ENCODE data around the gene RHOBTB3.
"Not testable (repeated sequence)": the region's sequence is repeated elsewhere in the genome, so short reads cannot be mapped to it uniquely, and the experiment has no call there.

Gene RHOBTB3

DNA sequence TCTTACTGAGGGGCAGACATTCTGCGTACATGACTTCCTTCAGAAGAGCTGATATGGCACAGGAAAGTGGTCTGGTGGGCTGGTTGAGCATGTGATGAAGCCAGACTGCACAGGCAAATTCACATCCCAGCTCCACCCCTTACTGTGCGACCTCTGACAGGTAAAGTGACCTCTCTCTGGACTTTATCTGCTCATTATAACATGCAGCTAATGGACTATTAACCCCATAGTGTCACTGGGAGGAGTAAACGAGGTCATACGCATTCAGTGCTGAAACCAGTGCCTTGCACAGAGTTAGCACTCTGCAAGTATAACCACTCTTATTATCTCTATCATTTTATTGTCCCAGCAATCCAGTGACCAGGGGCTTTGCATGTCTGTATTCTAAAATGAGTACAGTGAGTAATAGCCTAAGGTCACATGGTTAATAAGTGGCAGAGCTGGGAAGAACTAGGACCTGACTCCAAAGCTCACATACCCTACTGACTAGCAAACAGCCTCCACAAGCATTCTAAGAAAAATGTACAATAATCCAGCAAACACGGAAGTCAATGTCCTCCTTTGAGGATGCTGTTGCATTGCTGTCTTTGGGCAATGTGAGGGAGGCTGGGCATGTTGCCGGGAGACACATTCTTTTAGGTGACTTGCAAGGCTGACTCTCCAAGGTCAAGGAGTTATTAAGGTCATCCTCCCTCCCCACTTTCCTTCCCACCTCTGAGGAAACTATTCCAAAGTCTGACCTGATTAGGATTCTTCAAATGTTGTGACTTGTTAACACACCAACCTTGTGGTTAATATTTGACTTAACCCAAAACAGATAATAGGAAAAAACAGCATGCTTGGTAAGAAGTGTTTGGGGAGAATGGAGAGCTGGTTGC, 72.4 kb downstream of the RHOBTB3 start:
- DNase-seq: no peak

DNA sequence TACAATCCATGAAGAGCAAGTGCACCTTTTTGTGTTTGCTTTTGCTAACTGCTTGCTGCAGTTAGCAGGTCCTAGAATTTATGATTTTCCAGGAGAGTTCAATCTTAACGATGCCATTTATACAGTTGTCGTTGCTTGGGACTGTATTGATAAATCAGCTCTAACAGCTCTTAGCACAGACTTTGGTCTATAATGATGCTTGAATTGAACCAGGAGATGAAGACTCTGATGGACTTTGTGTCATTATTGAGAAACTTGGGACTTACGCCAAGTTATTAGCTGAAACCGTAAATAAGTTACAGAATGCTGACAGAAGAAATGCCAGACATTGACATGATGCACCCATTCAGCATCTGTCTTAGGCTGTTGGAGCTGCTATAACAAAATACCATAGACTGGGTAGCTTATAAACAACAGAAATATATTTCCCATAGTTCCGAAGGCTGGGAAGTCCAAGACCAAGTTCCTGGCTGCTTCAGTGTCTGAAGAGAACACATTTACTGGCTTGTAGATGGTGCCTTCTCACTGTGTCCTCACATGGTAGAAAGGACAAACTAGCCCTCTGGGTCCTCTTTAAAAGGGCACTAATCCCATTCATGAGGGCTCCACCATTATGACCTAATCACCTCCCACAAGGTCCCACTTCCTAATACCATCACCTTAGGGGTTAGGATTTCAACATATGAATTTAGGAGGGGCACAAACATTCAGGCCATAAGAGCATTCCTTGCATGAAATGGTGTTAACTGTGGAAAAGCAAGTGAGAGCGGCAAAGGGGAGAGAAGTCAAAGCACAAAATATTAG, 73.8 kb downstream of the RHOBTB3 start:
- DNase-seq: no peak

DNA sequence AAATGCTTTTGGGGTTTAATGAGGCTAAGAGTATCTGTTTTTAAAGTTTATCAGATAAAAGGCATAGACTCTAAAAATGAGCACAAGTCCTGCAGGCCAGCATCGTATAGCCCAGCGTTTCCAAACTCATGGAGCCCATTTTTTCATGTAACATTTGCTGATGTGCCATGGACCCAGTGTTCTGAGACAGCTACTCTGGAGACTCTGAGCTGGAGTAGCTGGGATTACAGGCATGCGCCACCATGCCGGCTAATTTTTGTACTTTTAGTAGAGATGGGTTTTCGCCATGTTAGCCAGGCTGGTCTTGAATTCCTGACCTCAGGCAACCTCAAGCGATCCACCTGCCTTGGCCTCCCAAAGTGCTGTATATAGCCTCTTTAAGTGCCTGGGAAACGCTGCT, 75.6 kb downstream of the RHOBTB3 start:
- no peak for DNase-seq

DNA sequence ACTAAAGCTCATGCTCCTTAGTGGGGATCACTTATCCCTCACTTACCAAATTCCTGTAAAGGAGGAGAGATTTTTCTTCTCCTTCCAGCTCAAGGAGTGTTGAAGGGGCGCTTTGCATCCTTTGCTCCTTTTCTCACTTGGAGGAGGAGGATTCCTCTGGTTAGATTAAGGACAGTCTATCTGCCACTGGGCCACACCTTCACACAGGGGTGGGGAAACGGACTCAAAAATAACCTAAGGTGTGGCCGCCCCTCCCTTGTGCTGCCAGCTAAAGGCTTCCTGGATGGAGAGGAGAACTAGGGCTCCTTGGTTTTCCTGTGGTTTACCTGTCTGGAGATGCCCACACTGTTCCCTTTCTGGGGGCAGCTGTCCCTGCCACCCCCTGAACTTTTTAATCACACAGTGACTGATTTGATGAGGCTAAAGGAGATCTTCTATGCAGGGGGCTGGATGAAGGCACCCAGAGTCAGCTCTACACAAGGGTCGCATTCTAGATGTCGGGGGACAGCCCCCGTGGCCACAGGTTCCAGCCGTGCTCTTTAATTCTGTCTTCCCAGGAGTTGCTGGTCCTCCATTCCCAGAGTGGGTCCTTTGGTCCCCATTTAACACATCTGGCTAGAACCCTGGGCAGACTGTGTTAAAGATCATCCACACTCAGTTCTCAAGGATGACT, 77.0 kb downstream of the RHOBTB3 start:
- DNase-seq: no peak

DNA sequence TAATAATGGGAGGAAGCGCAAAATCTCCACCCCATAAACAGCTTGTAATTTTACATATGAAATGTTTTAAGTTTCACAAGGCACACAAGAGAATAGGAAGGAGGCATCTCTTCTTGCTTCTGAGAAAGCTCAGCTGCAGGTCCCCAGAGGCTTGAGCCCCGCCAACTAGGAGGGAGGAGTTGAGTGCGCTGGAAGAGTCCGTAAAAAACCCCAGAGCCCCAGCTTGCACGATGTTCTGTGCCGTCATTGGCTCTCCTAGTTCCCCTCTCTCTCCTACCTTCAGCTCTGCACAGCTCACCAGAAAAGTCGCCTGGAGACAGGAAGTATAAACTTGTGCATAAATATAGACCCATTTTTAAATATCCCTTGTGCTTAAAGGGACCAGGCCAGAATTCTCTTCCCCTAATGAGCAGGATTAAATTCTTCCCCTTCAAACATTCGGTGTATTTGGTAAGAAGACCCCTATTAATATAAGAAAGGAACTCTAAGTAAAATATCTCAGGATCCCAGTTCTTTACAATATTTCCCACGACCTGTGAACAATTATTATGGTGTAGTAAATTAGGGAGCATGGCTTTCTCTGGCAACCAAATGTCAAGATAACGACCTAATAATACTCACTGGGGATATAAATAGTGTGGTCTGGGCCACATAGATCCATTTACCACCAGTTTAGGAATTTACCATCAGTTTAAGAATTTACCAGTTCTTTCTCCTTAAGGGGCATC, 77.7 kb downstream of the RHOBTB3 start:
- DNase-seq: peak in 1 of 2 donors; percentile 63

DNA sequence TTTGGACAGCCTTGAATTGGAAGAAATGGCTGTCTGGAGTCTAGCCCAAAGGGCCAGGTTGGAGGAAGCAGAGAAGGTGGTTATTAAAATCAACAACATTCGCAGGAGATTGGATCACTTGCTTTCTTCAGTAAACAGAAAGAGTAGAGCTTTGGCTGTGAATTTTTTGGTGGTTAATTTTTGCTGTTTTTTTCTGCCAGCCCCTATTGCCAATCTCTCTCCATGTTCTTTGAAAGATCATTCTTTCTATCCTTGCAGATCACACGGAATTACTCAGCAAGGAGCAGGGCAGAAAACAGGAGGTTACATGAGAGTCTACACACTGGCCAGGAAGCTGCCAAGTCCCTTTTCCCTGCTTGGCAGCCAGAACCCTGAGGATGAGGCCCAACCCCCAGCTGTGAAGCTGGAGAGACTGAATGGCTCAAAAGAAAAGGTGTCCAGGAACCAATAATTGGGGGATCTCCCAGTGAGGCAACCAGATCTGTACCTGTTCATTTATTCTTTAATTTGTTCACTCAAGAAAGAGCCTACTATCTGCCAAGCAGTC, 78.4 kb downstream of the RHOBTB3 start:
- DNase-seq: no peak

DNA sequence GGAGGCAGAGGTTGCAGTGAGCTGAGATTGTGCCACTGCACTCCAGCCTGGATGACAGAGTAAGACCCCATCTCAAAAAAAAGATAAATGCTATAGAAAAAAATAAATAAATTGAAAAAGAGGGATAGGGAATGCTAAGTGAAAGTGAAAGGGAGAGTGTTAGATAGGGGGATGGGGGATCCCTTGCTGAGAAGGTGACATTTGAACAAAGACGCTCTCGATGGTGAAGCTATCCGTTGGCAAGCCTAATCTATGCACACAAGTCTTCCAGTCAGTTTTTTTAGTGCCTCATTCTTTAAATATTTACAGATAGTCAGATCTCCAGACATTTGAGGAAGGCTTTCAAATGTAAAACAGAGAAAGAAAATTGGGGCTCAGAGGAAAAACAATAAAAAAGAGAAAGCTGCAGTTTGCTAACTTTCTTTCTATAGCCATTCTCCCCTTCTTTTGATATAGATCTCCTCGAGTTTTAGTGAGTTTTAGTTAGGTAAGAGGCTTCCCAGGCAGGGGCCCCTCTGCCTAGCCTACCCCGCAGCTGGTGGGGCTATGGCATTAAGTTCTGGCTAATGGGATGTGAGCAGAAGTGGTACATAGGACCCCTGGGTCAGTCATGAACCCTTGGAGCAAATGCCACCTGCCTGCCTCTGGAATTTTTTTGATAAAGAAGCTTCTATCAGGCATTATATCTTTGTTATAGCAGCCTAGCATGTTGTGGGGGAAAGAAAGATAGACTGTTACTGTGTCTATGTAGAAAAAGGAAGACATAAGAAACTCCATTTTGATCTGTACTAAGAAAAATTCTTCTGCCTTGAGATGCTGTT, 79.4 kb downstream of the RHOBTB3 start:
- DNase-seq: no peak

DNA sequence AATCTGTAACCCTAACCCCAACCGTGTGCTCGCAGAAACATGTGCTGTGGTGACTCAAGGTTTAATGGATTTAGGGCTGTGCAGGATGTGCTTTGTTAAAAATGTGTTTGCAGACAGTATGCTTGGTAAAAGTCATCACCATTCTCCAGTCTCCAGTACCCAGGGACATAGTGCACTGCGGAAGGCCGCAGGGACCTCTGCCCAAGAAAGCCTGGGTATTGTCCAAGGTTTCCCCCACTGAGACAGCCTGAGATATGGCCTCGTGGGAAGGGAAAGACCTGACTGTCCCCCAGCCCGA, 79.9 kb downstream of the RHOBTB3 start:
- DNase-seq: not testable (repeated sequence)

DNA sequence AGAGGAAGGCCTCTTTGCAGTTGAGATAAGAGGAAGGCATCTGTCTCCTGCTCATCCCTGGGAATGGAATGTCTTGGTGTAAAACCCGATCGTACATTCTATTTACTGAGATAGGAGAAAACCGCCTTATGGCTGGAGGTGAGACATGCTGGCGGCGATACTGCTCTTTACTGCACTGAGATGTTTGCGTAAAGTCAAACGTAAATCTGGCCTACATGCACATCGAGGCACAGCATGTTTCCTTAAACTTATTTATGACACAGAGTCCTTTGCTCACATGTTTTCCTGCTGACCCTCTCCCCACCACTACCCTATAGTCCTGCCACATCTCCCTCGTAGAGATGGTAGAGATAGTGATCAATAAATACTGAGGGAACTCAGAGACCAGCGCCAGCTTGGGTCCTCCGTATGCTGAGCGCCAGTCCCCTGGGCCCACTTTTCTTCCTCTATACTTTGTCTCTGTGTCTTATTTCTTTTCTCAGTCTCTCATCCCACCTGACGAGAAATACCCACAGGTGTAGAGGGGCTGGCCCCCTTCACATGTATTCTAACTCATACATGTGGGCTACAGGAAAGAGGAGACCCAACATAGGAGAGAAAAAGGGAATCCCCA, 80.4 kb downstream of the RHOBTB3 start:
- not testable (repeated sequence) for DNase-seq

DNA sequence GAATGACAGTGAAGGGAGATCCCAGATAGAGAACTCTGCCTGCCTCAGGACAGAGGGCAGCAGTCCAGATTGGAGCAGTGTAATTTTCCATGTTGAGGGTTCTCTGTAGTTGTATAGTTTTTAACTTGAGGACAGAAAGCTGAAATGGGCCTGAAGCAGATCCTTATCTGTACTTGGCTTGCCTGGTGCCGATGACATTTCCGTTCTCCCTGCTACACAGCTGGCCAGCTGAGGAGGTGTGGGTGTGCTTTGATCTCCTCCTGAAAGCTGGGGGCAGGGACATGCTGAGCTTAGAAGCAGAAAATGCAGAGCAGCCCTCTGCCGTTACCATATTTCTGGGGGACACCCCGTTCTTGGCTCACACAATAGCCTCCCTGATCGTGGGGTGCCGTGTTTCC, 80.9 kb downstream of the RHOBTB3 start:
- no peak for DNase-seq

DNA sequence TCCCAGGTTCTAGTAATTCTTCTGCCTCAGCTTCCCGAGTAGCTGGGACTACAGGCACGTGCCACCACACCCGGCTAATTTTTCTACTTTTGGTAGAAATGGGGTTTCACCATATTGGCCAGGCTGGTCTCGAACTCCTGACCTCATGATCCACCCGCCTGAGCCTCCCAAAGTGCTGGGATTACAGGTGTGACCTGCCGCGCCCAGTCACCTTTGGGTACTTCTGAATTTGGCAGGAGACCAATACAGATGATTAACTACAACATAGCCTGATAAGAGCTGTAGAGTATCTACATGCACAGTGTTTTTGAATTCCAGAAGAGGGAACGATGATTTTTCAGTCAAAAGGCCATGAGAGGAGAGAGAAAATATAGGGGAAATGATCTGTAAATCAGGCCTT, 81.9 kb downstream of the RHOBTB3 start:
- not testable (repeated sequence) for DNase-seq

DNA sequence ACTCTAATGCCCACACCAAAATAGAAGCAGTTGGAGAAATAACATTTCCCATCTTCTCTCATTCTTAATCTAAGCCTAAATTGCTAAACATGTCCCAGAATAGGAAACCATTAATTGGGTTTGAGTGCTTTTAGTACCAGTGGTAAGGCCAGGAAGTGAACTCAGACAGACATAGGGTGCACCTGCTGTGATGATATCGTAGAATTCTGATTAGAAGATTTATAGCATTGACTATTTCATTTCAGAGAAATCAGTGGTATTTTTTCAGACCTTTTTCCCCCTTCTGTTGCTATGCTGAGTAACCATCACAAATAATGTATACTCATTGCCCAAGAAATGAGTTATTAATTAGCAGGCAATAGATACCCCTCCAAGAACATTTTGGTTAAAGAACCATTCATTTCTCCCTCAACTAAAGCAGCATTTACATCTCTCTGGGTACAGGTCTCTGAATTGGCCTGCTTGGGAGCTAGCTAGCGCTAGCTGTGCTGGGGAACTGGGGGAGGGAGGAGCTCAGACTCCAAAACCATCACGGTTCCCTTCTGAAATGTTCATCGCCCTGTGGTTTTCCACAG, 84.1 kb downstream of the RHOBTB3 start:
- DNase-seq: no peak

DNA sequence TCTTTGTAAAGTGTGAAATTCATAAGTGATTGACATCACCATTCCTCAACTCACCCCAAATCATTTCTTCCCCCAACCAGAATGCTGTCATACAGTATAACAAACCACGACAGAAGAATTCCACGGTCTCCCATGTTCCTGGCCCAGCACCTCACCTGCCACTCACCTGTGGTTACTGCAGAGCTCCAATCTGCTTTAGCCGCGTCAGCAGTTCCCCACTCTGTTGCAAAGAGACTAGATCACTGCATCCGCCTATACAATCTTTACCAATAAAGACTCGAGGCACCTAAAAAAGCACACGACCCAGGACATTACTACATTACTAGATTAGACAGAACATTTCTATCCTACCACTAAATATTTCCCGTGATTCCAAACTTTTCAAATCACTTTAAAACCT, 85.2 kb downstream of the RHOBTB3 start:
- no peak for DNase-seq

DNA sequence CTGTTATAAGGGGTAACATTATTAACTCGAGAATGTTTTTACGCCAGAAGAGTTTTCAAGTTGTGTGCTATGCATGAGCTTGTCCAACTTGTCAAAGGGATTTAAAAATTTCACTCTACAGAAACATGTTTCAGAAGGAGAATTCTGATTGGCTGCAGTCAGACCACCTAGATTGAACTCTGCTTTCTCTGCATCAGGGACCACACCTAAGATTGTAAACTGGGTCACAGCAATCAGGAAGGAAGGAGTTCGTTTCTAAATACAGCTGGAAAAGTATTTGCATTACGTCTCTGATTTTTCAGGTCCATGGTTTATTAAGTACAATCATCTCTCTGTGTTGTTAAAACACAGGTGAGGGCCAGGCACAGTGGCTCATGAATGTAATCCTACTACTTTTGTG, 85.6 kb downstream of the RHOBTB3 start:
- no peak for DNase-seq

DNA sequence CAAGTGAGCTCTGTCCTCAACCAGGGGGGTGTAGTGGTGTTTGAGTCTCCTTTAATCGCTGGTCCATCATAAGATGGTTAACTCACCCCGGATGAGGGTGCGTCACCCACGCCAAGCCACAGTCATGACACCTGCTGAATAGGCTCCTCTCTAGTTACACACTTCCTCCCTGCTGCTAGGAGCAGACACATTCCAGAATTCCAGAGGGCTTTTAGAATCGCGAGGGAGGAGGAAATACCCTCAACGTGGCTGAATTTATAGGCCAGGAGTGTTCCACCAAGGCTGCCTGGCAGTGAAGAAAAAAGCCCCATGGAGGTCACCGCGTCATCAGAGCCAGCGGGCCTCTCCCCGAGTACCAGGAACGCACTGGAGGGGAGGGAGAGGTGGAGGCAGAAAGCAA, 86.3 kb downstream of the RHOBTB3 start:
- no peak for DNase-seq

DNA sequence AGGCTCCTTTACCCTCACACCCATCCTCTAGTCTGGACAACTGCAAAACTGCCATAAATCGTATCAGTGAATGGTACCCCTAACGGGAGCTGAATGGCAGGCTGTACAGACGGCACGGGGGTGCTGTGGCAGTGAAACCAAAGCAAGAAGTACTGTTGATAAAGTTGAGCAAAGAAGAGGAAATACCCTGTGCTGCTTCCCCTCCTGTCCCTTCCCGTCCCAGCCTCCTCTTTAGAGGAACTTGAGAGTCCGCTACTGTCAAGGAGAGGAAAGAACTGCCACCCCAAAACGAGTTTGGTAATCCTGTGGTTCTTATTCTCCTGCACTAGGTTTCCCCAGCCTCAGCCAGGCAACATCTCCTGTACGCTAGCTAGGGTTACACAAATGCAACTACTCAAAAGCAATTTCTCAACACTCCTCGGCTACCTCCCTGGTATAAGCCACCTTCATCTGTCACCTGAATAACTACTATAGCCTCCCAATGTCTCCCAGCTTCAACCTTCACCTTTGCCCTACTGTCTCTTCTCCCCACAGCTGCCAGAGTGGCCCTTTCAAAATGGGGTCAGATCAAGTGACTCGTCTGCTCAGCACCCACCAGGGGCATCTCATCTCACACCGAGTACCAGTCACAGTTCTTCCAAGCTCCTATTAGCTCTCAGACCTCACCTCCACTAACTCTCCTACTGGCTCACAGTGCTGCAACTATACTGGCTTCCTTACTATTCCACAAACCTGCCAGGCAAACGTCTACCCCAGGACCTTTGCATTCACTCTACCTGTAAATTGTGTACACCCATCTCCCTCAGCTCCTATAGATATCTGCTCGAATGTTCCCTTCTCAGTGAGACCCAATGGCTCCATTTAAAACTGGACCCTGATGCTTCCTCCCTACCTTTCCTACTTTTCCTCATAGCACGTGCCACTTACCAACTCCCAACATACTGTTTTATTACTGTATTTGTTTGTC, 87.3 kb downstream of the RHOBTB3 start:
- no peak for DNase-seq

DNA sequence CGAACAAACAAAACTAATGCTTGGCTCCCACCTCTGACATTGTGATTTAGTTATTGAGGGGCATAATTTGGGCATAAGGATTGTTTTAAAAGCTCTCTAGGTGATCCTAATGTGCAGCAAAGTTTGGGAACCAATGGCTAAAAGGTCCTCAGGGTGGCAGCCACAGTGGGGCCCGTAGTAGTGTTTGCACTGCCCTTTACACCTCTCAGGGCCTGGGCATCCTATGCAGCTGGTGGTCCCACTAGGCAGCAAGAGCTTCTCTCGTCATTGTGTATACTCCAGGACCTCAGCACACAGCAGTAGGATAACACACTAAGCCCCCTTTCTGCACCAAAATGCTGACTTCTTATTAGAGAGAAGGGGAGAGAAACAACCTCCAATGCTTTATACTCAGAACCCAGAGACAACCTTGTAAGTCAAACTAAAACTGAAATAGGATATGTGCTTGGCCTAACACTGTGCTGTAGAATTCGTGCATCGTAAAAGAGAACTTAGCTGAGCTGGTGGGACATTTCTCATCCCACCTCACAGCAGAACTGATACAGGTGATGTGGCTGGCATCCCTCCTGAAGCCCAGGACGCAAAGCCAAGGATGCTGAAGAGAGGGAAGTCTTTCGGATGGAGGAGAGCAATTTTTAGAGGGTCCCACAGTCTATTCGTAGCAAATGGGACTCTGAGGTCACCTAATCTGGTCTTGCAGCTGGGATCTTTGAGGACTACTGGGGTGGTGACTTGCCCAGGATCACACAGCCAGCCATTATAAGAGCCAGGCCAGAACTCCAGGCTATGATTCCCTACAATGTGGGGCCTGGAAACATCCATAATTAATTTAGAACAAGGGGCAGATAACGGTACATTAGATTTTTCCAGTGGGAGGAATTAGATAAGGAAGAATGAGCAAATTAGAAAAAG, 90.2 kb downstream of the RHOBTB3 start:
- no peak for DNase-seq

DNA sequence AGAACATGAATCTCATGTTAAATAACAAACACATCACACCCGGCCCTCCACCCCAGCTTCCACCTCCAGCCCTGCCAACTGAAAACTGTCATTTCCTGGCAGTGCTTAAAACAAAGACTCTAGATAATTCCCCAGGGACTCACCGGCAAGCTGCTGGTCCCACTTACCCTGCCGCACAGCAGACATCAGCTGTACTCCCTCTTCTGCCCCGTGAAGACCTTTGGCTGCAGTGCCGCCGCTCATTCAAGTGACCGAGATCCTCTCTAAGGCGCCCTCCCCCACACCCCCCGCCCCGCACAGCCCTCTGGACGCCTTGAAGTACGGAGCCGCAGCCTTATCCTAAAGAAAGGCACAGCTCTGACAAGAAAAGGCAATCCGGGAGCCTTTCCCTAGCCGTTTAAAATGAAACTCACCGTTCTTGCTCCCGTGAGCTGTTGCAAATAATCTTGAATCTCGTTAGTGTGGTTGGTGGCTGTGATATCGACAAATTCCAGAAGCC, 91.0 kb downstream of the RHOBTB3 start:
- no peak for DNase-seq

All from stimulated activated CD4-positive, alpha-beta T cell treated with anti-CD3 and anti-CD28 coated beads, Interleukin-2, amount 100 ng/mL, for 48 hours (primary cell).